ENCODE measurements around the gene G0S2. TPM values are rescaled to one million over a fixed set of nuclear protein-coding genes. Genes with fewer than 3 reads are reported as not detected.

The G0S2 gene
- total RNA-seq, 4 donors from 2014 or later = 6.0 to 95.2 (median 11.0) TPM

- peaks cover 0 to 64% (median 11%) of the 10 kb centered on the region in 3 donors for H3K4me1 ChIP-seq
- no peak overlapping the region for H3K4me3 ChIP-seq
- H3K27ac ChIP-seq = peak overlapping the region in 1 of 4 donors; percentile 17
- no peak for ATAC-seq
- H3K36me3 ChIP-seq = no peaks in the 10 kb centered on the region
- no peaks in the 10 kb centered on the region for H3K27me3 ChIP-seq
- 50% methylated on average over 1 of the region's 1 CpG; no CpG with 5 or more reads in 1 of the 2 donors for WGBS, 2 donors (ENCODE audit: low coverage in 1 of 2)
- TF ChIP-seq EP300 (IDR thresholded peaks at IDR 0.05) = no peak
- no peak for TF ChIP-seq POLR2A (IDR thresholded peaks at IDR 0.05)
- no peak for TF ChIP-seq CTCF (IDR thresholded peaks at IDR 0.05)
- TF ChIP-seq POLR2AphosphoS5 (IDR thresholded peaks at IDR 0.05) = no peak
- no peaks in the 10 kb centered on the region for H3K9me3 ChIP-seq
These were observed 24.8 kb upstream of the G0S2 start for GRCh38 chr1:209650454-209650853.

GRCh38 chr1:209651138-209651587 lies 24.0 kb upstream of the G0S2 start:
- peak; percentile 53 for ATAC-seq
- H3K4me1 ChIP-seq = peaks cover 0 to 57% (median 11%) of the 10 kb centered on the region in 3 donors
- H3K9me3 ChIP-seq = no peaks in the 10 kb centered on the region
- H3K36me3 ChIP-seq = no peaks in the 10 kb centered on the region
- H3K27me3 ChIP-seq = no peaks in the 10 kb centered on the region
- no CpG with 5 or more reads among the region's 5 CpGs for WGBS, 2 donors (ENCODE audit: low coverage in 1 of 2)
- H3K27ac ChIP-seq = peak overlapping the region in 1 of 4 donors; percentile 17
- H3K4me3 ChIP-seq = no peak overlapping the region
- TF ChIP-seq CTCF (IDR thresholded peaks at IDR 0.05) = no peak
- no peak for TF ChIP-seq POLR2AphosphoS5 (IDR thresholded peaks at IDR 0.05)
- no peak for TF ChIP-seq POLR2A (IDR thresholded peaks at IDR 0.05)
- TF ChIP-seq EP300 (IDR thresholded peaks at IDR 0.05) = no peak

GRCh38 chr1:209652121-209652735 lies 23.0 kb upstream of the G0S2 start, which contains the start of gene LAMB3:
TSS of gene LAMB3 (minus strand) at chr1:209652425. CDS start at chr1:209650944, 1,481 bp downstream.
- no peak for TF ChIP-seq POLR2A (IDR thresholded peaks at IDR 0.05)
- no peak for TF ChIP-seq EP300 (IDR thresholded peaks at IDR 0.05)
- TF ChIP-seq POLR2AphosphoS5 (IDR thresholded peaks at IDR 0.05) = no peak
- no peak for TF ChIP-seq CTCF (IDR thresholded peaks at IDR 0.05)
- Histone ChIP-seq H3K9me3 (no peaks in the 10 kb centered on the region), H3K27me3 (no peaks in the 10 kb centered on the region), H3K4me3 (no peak within 1 kb of the TSS), H3K27ac (no peak within 1 kb of the TSS), H3K36me3 (no peaks in the 10 kb centered on the region), H3K4me1 (peaks cover 0 to 53% (median 11%) of the 10 kb centered on the region in 3 donors)
- no peak for ATAC-seq
- WGBS, 2 donors (ENCODE audit: low coverage in 1 of 2) = 80 to 100% methylated on average over 1 to 2 of the region's 14 CpGs

- no peaks in the 10 kb centered on the region for H3K36me3 ChIP-seq
- 60 to 100% methylated on average over 1 to 3 of the region's 3 CpGs for WGBS, 2 donors (ENCODE audit: low coverage in 1 of 2)
- peaks cover 0 to 52% (median 11%) of the 10 kb centered on the region in 3 donors for H3K4me1 ChIP-seq
- no peak overlapping the region for H3K4me3 ChIP-seq
- no peak for TF ChIP-seq EP300 (IDR thresholded peaks at IDR 0.05)
- TF ChIP-seq CTCF (IDR thresholded peaks at IDR 0.05) = no peak
- TF ChIP-seq POLR2AphosphoS5 (IDR thresholded peaks at IDR 0.05) = no peak
- no peak for TF ChIP-seq POLR2A (IDR thresholded peaks at IDR 0.05)
- H3K27ac ChIP-seq = no peak overlapping the region
- ATAC-seq = no peak
- H3K9me3 ChIP-seq = no peaks in the 10 kb centered on the region
- H3K27me3 ChIP-seq = no peaks in the 10 kb centered on the region
These were observed 22.3 kb upstream of the G0S2 start for GRCh38 chr1:209652873-209653401.

- no peak overlapping the region for H3K27ac ChIP-seq
- H3K4me1 ChIP-seq = peaks cover 0 to 42% (median 11%) of the 10 kb centered on the region in 3 donors
- TF ChIP-seq EP300 (IDR thresholded peaks at IDR 0.05) = no peak
- TF ChIP-seq POLR2A (IDR thresholded peaks at IDR 0.05) = no peak
- TF ChIP-seq CTCF (IDR thresholded peaks at IDR 0.05) = no peak
- TF ChIP-seq POLR2AphosphoS5 (IDR thresholded peaks at IDR 0.05) = no peak
- H3K27me3 ChIP-seq = no peaks in the 10 kb centered on the region
- H3K4me3 ChIP-seq = no peak overlapping the region
- no peaks in the 10 kb centered on the region for H3K9me3 ChIP-seq
- 83 to 84% methylated on average over 1 to 5 of the region's 7 CpGs for WGBS, 2 donors (ENCODE audit: low coverage in 1 of 2)
- no peak for ATAC-seq
- H3K36me3 ChIP-seq = no peaks in the 10 kb centered on the region
These were observed 21.3 kb upstream of the G0S2 start for GRCh38 chr1:209653915-209654351.

All from gastroesophageal sphincter (tissue), 4 donors.